ENCODE results near the gene ZNF613.
"Not testable (repeated sequence)": the region's sequence is repeated elsewhere in the genome, so short reads cannot be mapped to it uniquely, and the experiment has no call there.

The ZNF613 gene
- total RNA-seq: 2.2 to 20.3 reads per million in 2 donors

DNA sequence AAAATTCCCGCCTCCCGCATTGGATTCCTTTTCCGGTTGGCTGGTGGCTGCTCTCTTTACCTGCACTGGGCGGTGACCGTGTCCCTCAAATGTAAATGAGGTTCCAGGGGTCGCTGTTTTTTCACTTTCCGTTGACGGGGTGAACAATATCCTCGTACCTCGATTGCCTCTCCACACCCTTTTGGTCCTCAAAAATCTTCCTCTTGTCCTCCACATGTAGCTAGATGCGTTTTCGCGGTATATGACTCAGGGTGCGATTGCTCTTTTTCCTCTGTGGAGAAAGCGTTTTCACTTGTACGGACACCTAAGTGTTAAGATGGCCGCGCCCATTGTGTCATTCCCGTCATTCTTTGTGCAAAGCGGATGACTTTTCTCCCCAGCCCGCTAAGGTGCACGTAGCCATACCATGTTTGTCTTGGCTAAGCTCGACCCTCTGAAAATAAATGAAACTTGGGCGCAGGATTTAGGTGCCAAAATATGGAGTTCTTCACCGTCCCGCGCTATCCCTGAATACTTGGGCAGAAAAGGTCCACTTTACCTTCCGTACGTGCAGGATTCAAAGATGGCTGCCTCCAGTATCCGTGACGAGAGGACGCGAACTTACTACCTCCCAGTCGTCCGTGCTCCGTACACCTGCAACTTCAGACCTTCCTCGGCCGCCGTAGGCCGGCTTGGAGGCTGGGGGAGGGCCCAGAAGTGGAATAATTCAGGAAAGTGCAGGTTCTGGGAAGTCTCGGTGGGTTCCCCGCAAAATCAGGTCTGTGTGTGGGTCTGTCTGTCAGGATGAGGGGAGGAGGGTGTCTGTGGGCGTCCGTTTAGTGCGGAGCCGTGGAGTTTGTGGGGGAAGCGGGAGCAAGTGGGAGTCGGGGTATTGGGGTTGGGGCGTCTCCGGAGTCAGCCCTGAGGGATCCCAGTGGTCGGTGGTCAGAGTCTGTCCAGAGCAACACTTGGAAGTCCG is at the start of gene ZNF613:
Gene ZNF613 (plus strand): TSS at position 689 of the 958 bp plus-strand sequence. CDS start 8,749 bp downstream, outside the sequence.
- peak; percentile 66 for DNase-seq

DNA sequence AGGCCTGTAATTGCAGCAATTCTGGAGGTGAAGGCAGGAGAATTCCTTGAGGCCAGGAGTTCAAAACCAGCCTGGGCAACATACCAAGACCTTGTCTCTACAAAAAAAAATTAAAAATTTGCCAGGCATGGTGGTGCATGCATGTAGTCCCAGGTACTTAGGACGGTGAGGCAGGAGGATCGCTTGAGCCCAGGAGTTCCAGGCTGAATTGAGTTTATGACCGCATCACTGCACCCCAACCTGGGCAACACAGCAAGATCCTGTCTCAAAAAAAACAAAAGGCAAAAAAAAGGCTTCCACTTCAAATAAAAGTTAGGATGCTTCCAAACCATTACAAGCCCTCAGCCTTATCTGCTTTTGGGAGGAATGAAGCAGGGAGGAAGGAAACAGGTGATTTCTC is 44.8 kb upstream of the ZNF613 start:
- DNase-seq: no peak

DNA sequence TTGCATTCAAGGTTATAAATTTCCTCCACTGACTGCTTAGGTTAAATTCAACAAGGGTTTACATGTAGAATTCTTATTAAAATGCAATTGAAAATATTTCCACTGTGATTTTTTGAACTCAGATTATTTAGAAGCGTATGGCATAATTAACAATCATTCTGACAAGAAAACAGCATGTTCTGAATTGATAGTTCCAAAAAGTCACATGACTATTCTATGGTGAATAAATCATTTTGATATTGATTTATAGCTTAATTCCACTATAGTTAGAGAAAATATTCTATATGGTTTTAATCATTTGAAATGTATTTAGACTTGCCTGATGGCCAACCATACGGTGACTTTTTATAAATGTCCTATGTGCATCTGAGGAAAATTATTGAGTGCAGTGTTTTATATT is 42.6 kb upstream of the ZNF613 start:
- no peak for DNase-seq

DNA sequence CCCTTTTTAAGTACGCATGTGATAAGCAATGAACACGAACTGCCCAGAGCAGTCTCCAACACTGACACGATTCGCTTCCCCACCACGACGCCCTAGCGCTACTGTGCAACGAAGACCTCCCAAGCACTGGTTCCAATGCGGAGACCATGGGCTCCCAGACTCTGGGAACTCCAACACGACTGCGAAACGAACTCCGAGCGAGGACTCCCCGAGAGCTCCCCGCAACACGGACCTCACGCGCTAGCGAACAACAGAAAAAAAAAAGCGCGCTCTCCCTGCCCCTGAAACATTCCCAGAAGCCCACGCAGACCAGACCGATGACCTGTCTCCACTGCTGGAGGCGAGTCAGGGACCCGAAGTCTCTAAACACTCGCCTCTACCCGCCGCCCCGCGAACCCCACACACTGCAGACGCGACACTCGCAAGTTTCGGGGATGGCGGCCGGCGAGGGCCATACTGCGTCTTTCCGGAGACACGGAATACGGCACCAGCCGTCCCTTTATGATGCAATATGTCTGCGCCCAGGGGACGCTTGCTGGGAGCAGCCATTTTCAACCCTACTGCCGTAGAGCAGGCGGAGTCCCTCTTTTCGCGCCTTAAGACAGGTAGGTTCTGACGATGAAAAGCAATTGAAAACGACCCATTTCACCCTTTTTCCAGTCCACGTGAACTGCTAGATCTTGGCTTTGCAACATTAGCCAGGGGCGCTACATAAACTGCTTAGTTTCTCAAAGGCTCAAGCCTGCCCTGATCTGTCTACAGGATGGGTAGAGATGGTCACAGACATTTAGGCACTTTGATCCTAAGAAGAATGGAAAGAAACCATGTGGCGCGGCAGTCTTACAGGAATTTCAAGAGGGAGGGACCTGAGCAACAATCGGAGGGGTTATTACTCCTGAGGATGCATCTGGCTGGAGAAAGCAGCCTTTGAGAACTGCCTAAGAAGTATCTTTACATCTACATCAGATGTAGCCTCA is 39.5 kb upstream of the ZNF613 start, which contains the start of gene ZNF577:
Gene ZNF577 (minus strand): TSS at position 430 of the 977 bp plus-strand sequence. CDS start 7,569 bp downstream, outside the sequence.
- peak; percentile 63 for DNase-seq

DNA sequence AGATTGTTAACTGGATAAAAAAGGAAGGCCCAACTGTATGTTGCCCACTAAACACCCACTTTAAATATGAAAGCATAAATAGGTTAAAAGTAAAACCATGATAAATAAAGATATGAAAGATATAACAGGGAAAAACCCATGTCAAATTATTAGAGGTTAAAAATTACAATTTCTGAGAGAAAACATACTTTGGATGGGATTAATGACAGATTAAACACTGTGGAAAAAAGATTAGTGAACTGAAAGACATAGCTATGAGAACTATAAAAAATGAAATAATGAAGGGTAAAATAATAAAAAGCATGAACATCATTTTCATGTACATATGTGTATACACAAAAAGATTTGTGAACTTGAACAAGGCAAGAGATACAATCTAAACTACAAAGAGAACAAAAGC is 37.3 kb upstream of the ZNF613 start:
- no peak for DNase-seq

DNA sequence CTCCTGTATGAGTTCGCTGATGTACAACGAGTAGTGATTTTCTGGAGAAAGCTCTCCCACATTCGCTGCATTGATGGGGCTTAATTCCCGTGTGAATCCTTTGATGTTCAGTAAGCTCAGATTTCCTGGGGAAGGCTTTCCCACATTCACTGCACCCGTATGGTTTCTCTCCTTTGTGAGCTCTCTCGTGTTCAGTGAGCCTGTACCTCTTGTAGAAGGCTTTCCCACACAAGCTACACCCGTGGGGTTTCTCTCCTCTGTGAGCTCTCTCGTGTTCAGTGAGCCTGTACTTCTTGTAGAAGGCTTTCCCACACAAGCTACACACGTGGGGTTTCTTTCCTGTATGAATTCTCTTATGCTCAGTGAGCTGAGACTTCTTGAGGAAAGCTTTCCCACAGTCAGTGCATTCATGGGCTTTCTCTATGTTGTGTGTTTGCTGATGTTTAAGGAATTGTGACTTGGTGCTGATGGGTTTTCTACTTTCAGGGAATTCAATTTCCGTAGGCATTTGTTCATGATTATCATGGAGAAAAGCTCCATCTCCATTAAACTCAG is 36.0 kb upstream of the ZNF613 start:
- no peak for DNase-seq

DNA sequence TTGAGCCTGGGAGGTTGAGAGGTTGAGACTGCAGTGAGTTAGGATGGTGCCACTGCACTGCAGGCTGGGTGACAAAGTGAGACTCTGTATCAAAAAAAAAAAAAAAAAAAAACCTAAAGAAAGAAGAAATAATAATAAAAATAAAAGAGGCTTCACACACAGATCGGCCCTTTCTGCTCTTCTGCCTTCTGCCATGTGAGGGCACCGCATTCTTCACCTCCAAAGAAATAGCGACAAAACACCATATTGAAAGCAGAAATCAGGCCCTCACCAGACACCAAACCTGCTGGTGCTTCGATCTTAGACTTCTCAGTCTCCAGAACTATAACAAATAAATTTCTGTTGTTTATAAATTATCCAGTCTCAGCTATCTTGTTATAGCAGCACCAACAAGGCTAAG is 25.4 kb upstream of the ZNF613 start:
- no peak for DNase-seq

DNA sequence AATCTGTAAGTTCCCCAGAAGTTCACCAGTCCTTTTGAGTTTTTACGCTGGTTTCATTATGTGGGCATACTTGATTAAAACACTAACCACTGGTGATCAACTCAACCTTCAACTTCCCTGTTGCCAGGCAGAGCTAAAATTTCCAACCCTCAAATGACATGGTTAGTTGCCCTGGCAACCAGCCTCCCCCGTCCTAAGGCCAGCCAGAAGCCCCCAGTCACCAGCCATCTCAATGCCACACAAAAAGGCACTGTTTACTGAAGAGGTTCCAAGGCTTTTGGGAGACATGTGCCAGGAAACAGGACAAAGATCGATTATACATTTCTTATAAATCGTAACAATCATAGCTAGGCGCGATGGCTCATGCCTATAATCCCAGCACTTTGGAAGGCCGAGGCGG is 24.1 kb upstream of the ZNF613 start:
- DNase-seq: no peak

DNA sequence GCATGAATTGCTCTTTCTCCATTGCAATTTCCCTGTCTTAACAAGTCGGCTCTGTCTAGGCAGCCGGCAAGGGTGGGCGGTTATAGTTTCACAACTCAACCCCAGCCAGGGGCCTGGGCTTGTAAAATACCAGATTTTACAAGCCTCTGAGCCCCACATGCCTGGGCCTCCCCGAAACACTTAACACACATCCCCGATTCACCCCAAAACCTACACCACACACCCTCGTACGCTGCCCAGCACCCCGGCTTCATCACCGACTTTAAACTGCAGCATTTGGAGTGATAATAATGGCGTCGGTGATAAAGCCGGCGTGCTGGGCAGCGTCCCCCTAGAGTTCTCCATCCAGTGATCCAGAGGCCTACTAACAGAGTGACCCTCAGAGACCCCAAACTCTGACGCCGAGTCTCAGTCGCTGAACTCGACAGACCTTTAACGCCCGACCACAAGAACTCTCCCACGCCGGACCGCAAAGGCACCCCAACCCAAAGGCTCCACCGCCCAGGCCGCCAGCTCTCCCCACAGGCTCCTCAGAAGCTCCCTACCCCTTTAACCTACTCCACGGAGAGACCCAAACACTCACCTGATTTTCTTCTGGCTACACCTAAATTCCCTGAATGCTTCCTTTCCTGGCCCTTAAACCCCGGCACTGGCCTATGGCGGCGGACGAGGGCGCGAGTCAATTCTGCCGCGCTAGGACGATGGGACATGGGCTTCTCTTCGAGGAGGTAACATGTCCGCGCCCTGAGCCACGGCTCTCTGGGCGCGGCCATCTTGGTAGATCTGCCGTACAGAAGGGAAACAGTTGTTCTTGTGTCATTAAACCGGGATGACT is 22.7 kb upstream of the ZNF613 start, which contains the start of gene ZNF649:
Gene ZNF649 (minus strand): TSS at position 687 of the 835 bp plus-strand sequence. CDS start 4,910 bp downstream, outside the sequence.
- DNase-seq: peak; percentile 68

DNA sequence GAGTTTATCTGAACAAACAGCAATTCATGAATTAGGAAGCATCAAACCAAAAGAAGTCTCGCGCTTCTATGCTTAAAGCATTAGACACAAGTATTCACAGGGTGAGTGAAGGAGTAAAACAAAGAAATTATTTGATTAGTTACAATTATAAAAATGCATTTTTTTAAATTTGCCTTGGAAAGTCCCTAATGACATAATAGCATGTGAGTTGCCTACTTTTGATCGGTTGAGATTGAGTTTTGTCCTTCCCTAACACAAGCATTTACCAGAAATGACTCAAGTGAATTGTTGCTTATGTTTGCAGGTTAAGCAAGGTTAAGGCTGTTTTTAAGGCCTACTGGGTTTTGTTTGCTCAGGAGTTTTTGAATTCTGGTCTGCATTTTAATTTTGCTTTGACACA is 22.1 kb upstream of the ZNF613 start:
- no peak for DNase-seq

DNA sequence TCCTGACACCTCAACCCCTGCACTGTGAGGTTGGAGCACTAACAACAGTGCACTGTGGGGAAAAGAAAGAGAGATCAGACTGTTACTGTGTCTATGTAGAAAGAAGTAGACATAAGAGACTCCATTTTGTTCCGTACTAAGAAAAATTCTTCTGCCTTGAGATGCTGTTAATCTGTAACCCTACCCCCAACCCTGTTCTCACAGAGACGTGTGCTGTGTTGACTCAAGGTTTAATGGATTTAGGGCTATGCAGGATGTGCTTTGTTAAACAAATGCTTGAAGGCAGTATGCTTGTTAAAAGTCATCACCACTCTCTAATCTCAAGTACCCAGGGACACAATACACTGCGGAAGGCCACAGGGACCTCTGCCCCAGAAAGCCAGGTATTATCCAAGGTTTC is 21.6 kb upstream of the ZNF613 start:
- DNase-seq: not testable (repeated sequence)

DNA sequence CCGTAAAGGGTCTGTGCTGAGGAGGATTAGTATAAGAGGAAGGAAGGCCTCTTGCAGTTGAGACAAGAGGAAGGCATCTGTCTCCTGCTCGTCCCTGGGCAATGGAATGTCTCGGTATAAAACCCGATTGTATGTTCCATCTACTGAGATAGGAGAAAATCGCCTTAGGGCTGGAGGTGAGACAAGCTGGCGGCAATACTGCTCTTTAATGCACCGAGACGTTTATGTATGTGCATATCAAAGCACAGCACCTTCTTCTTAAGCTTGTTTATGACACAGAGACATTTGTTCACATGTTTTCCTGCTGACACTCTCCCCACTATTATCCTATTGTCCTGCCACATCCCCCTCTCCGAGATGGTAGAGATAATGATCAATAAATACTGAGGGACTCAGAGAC is 21.2 kb upstream of the ZNF613 start:
- not testable (repeated sequence) for DNase-seq

DNA sequence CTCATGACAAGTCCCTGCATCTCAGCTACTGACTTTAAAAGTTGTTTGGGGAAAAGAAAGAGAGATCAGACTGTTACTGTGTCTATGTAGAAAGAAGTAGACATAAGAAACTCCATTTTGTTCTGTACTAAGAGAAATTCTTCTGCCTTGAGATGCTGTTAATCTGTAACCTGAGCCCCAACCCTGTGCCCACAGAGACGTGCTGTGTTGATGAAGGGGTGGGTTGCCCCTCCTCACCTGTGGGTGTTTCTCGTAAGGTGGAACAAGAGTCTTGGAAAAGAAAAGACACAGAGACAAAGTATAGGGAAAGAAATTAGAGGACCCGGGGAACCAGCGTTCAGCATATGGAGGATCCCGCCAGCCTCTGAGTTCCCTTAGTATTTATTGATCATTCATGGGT is 19.3 kb upstream of the ZNF613 start:
- not testable (repeated sequence) for DNase-seq

DNA sequence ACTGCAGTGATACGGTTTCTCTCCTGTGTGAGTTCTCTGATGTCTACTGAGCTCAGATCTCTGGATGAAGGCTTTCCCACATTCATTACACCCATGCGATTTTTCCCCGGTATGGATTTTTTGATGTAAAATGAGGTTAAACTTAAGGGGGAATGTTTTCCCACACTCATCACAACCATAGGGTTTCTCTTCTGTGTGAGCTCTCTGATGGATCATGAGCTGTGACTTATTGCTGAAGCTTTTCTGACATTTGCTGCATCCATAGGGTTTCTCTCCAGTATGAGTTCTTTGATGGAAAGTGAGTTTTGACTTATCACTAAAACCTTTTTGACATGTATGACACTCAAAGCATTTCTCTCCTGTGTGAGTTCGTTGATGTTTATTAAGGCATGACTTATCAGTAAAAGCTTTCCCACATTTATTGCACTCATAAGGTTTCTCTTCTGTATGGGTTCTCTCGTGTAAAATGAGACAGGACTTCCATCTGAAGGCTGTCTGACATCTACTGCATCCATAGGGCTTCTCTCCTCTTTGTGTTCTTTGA is 11.9 kb upstream of the ZNF613 start:
- no peak for DNase-seq

DNA sequence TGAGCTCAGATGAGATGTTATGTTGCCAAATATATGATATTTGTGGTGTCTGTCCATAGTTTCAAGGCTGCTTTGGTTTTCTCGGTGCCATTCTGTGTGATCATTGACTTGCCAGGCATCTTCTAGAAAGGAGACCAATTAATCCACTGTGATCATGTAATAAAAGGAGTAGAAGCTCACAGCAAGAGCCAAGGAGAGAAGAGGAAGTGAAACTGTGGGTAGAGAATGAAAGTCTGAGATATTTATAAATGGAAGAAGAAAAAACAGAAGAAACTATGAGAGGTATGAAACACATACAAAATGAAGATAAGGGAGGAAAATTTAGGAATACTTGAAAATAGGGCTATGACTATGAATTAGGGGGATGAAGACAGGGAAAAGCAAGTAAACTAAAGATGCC is 11.1 kb upstream of the ZNF613 start:
- no peak for DNase-seq

DNA sequence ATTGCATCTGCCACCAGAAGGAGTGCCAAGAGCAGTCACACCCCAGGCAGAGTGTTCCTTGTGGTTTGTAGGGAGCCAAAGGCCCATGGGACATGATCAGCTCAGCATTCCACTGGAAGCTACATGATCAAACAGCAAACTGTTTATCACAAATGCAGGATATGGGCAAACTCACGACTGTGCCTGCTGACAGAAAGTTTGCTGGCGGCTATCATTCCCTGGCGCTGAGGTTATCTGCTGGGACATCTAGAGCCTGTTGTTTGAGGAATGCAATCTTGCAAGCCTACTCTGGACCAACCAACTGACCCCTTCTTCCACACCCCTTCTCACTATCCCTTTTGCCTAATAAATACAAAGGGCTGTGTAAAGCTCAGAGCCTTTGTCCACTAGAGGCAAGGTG is 7.7 kb upstream of the ZNF613 start:
- DNase-seq: no peak

DNA sequence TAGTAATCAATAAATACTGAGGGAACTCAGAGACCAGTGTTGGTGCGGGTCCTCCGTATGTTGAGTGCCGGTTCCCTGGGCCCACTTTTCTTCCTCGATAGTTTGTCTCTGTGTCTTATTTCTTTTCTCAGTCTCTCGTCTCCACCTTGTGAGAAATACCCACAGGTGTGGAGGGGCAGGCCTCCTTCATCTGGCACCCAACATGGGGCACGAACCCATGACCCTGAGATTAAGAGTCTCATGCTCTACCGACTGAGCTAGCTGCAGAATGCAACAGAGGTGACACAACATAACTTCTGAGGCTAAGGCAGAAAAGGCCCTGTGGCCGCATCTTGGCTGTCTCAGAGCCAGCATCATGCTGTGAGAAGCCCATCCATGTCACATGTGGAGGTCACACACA is 5.3 kb upstream of the ZNF613 start:
- no peak for DNase-seq

DNA sequence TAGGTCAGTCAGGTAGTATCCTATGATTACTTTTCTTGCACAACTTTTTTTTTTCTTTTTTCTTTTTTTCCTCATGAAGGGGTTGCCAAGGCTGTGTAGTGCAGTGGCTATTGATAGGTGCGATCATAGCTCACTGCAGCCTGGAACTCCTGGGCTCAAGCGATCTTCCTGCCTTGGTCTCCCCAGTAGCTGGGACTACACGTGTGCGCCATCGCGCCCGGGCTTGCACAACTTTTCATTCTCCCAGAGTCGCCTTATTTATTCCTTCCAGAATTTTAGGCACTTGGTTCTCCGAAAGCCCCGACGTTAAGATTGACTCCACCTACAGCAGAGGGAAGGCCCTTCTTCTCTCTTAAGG is 867 bp upstream of the ZNF613 start:
- no peak for DNase-seq

DNA sequence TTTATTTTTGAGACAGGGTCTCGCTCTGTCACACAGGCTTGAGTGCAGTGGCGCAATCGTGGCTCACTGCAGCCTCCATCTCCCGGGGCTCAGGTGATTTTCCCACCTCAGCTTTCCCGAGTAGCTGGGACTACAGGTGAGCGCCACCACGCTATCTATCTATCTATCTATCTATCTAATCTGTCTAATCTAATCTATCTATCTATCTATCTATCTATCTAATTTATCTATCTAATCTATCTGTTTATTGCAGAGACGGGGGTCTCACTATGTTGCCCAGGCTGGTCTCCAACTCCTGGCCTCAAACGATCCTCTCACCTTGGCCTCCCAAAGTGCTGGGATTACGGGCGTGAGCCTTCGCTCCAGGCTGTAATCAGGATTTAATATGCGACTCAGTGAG is 587 bp downstream of the ZNF613 start:
- DNase-seq: no peak

DNA sequence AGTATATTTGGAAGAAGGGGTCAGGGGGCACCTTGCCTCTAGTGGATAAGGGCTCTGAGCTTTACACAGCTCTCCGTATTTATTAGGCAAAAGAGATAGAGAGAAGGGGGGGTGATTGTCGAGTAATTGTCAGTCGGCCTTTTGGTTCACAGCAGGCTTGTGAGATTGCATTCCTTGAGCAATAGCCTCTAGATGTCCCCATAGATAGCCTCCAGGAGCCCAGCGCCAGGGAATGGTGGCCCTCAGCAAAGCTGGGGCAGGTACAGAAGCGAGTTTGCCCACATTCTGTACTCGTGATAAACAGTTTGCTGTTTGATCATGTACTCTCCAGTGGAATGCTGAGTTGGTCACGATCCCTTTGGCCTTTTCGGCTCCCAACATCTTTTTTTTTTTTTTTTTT is 4.6 kb downstream of the ZNF613 start:
- DNase-seq: no peak

DNA sequence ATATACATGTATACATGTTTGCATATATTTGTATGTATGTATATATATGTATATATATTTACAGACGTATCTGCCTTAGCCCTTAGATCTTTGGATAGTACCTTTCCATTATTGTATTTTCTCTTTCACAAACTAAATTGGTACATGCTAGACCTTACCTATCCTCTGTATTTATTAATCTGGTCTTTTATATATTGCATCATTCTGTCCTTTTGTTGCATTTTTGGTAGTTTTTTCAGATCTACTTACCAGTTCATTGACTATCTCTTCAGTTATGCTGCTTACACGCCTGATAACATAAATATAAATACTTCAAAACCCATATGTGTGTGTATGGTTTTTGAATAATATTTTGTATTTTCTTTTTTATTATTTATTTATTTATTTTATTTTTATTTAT is 11.7 kb downstream of the ZNF613 start:
- no peak for DNase-seq

All from T-helper 9 cell (primary cell).